Kidney (tissue), 14 donors: ENCODE measurements around the gene COL9A1. TPM values are rescaled to one million over a fixed set of nuclear protein-coding genes. Genes with fewer than 3 reads are reported as not detected.

Experiments used
- DNase-seq, 5 donors: peaks; one replicate each; pipeline ENCODE4 v3.0.0-alpha.2; 2013 to 2020
- FAIRE-seq: peaks from 2 replicates; lab custom pipeline; 2012; peaks lifted over from hg19 to GRCh38; lab: Jason Lieb, UNC
- H3K27ac ChIP-seq, 2 donors: one replicate each; pipeline ENCODE4 v1.7.0; 2013; ENCODE audit warnings: low read depth in 2 of 2, low read length in 2 of 2, inconsistent platforms in 1 of 2
- H3K27me3 ChIP-seq: one replicate; pipeline ENCODE4 v1.7.1; 2013; ENCODE audit warnings: low read length, inconsistent platforms; ENCODE audit not compliant: control insufficient read depth, insufficient read depth
- H3K36me3 ChIP-seq, 3 donors: one replicate each; pipeline versions ENCODE4 v1.7.0 to v1.7.1; 2013; ENCODE audit warnings: low read length in 3 of 3, control low read depth in 1 of 3, inconsistent platforms in 1 of 3; ENCODE audit not compliant: insufficient read depth in 3 of 3, control insufficient read depth in 2 of 3
- H3K4me1 ChIP-seq, 3 donors: one replicate each; pipeline versions ENCODE4 v1.7.0 to v1.7.1; 2013; ENCODE audit warnings: low read length in 3 of 3, inconsistent platforms in 1 of 3, low read depth in 1 of 3; ENCODE audit not compliant: control insufficient read depth in 2 of 3, insufficient read depth in 2 of 3
- H3K4me3 ChIP-seq, 3 donors: one replicate each; pipeline versions ENCODE4 v1.7.0 to v1.8.1; 2013; ENCODE audit warnings: low read length in 3 of 3, control low read depth in 1 of 3, inconsistent platforms in 1 of 3
- H3K9ac ChIP-seq, 3 donors: one replicate each; pipeline versions ENCODE4 v1.7.0 to v1.7.1; 2013; ENCODE audit warnings: low read length in 3 of 3, control low read depth in 1 of 3, inconsistent platforms in 1 of 3
- H3K9me3 ChIP-seq, 3 donors: one replicate each; pipeline versions ENCODE4 v1.7.0 to v1.7.1; 2013; ENCODE audit warnings: low read length in 3 of 3, control low read depth in 1 of 3, inconsistent platforms in 1 of 3; ENCODE audit not compliant: control insufficient read depth in 2 of 3, insufficient read depth in 1 of 3
- intact Hi-C: fragments of 100-400 bp; cut with DNase I; formaldehyde crosslinking; loops from one replicate; pipeline ENCODE4 v1.11.1; 2022
- polyA plus RNA-seq: library from polyadenylated mRNA; stranded (reverse); fragments of 350-450 nt; fragmentation: Illumina TruSeq; extraction: RNeasy Lipid Tissue Mini Kit (QIAGEN cat#74804); gene quantifications from one replicate; pipeline ENCODE4 v1.2.3, GENCODE V29; 2014; ENCODE audit warnings: low read depth, low replicate concordance; ENCODE audit not compliant: insufficient read depth
- total RNA-seq: library from RNA; stranded (reverse); fragmentation: NEBNext Ultra II Directional; extraction: Animal tissue kit (Norgen Biotek cat#: 25700); gene quantifications from one replicate; pipeline ENCODE4 v1.2.1, GENCODE V29; 2021
- TF ChIP-seq, protein P1 (sequence below): IDR thresholded peaks from 3 replicates; pipeline ENCODE4 v1.5.1; 2012; ENCODE audit warnings: mild to moderate bottlenecking, moderate library complexity, borderline replicate concordance; ENCODE audit not compliant: insufficient read depth; ENCODE audit errors: extremely low read depth
- donor health status: control.
- donor health status: control.
- donor health status: control.
- donor health status: control.
- donor health status: control.
- donor health status: DM: yes; HTN: yes; CAD: no.
- donor health status: Normal renal cell carcinoma (clear cell type).

The COL9A1 gene
- total and polyA plus RNA-seq, 2 donors from 2014 or later, result 0.19 to 0.22 TPM

DNA sequence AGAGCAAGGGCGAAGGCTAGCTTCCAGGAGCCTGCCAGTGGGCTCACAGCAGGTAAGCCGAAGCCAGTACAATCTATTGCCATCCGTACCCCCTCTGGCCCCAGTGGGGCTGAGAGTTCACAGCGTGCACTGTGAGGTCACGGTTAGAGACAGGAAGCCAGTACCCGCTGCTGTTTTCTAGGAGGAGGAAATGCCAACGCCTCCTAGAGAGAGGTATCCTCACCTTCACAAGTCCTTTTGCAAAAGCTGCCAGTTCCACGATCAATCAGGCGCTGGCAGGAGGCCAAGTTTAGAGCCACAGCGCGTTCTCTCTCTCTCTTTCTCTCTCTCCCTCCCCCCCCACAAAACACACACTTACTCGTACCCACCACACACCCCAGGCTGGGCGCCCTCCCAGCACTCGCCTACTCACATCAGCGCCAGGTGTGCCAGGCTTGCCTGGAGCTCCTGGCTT, 22.5 kb downstream of the COL9A1 start:
- no peak overlapping the region for H3K27ac ChIP-seq
- H3K9ac ChIP-seq, result no peak overlapping the region
- peaks cover 0 to 2% (median 0%) of the 10 kb centered on the region in 3 donors for H3K4me1 ChIP-seq
- TF ChIP-seq, protein P1, sequence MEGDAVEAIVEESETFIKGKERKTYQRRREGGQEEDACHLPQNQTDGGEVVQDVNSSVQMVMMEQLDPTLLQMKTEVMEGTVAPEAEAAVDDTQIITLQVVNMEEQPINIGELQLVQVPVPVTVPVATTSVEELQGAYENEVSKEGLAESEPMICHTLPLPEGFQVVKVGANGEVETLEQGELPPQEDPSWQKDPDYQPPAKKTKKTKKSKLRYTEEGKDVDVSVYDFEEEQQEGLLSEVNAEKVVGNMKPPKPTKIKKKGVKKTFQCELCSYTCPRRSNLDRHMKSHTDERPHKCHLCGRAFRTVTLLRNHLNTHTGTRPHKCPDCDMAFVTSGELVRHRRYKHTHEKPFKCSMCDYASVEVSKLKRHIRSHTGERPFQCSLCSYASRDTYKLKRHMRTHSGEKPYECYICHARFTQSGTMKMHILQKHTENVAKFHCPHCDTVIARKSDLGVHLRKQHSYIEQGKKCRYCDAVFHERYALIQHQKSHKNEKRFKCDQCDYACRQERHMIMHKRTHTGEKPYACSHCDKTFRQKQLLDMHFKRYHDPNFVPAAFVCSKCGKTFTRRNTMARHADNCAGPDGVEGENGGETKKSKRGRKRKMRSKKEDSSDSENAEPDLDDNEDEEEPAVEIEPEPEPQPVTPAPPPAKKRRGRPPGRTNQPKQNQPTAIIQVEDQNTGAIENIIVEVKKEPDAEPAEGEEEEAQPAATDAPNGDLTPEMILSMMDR, result no peak
- H3K9me3 ChIP-seq, result no peaks in the 10 kb centered on the region
- no peaks in the 10 kb centered on the region for H3K27me3 ChIP-seq
- no peaks in the 10 kb centered on the region for H3K36me3 ChIP-seq
- FAIRE-seq, result no peak
- H3K4me3 ChIP-seq, result no peak overlapping the region
- intact Hi-C loops, result no loop called here
- peak in 1 of 5 donors; percentile 33 for DNase-seq

DNA sequence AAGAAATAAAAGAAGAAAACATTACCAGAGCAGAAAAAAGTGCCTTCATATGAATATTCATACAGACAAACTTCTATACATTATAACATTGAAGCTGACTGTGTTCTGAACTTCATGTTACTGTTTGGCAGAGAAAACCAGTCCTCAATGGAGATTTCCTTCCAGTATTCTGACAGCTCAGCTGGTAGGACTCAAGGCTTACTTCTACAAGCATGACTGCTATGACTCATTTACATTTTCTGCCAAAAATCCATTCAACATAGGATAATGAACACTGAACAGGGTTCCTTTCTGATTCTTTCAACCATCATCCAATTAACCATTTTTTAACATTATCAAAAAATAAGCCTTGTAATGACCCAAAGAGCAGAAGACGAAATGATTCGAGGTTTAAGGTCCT, 25.4 kb downstream of the COL9A1 start:
- FAIRE-seq (no peak), DNase-seq (peak in 2 of 5 donors; percentile 19 to 64)
- intact Hi-C loops, result no loop called here

DNA sequence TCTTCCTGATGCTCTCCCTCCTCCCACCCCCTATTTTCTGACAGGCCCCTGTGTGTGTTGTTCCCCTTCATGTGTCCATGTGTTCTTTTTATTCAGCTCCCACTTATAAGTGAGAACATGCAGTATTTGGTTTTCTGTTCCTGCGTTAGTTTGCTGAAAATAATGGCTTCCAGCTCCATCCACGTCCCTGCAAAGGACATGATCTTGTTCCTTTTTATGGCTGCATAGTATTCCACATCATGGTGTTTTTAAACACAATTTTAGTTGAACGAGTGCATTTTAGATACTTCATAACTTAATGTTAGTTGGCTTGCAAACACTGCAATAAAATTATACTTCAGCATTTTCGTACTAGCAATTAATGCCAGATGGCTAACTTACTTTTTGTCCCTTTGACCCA, 28.5 kb downstream of the COL9A1 start:
- TF ChIP-seq, protein P1, result no peak
- Histone ChIP-seq H3K36me3 (no peaks in the 10 kb centered on the region), H3K4me3 (no peak overlapping the region), H3K4me1 (no peaks in the 10 kb centered on the region), H3K9ac (no peak overlapping the region), H3K27ac (no peak overlapping the region), H3K27me3 (no peaks in the 10 kb centered on the region), H3K9me3 (no peaks in the 10 kb centered on the region)
- intact Hi-C loops, result no loop called here
- no peak for DNase-seq
- FAIRE-seq, result no peak

More for the DNA sequence above, 25.4 kb downstream of the COL9A1 start:
- H3K4me3 ChIP-seq, result no peak overlapping the region
- no peak overlapping the region for H3K9ac ChIP-seq
- no peaks in the 10 kb centered on the region for H3K27me3 ChIP-seq
- no peak overlapping the region for H3K27ac ChIP-seq
- no peaks in the 10 kb centered on the region for H3K9me3 ChIP-seq
- H3K4me1 ChIP-seq, result no peaks in the 10 kb centered on the region
- no peaks in the 10 kb centered on the region for H3K36me3 ChIP-seq
- TF ChIP-seq, protein P1, result no peak

DNA sequence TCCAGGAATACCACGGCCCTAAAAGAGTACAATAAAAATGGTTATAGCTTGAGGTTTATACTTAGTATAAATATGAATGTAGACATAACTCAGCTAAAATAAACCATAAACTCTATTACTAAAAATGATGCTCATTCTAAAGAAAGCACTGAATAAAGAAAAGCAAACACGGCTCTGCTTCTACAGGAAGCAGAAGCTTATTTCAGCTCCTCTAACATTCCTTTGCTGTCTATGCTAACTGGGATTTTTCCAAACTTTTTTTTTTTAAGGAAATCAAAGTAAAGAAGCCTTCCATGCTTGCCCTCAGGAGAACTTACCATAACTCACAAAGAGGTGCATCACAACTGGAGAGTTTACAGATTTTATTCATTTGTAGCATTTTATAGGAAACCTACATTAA, 30.8 kb downstream of the COL9A1 start:
- TF ChIP-seq, protein P1, result no peak
- no peak for FAIRE-seq
- peak in 1 of 5 donors; percentile 12 for DNase-seq

More for the DNA sequence above, 30.8 kb downstream of the COL9A1 start:
- H3K9me3 ChIP-seq, result no peaks in the 10 kb centered on the region
- intact Hi-C loops, result no loop called here
- H3K36me3 ChIP-seq, result no peaks in the 10 kb centered on the region
- no peaks in the 10 kb centered on the region for H3K4me1 ChIP-seq
- H3K27me3 ChIP-seq, result no peaks in the 10 kb centered on the region
- no peak overlapping the region for H3K27ac ChIP-seq
- H3K4me3 ChIP-seq, result no peak overlapping the region
- H3K9ac ChIP-seq, result no peak overlapping the region
